RCC 7860 (cell line): ENCODE results near the gene PRLH.

Source experiments
- DNase-seq: peaks from one replicate; pipeline ENCODE4 v3.0.0-alpha.2; 2015; ENCODE audit warnings: low spot score
- FAIRE-seq: peaks from 2 replicates; lab custom pipeline; 2012; peaks lifted over from hg19 to GRCh38; lab: Jason Lieb, UNC

PRLH gene

DNA sequence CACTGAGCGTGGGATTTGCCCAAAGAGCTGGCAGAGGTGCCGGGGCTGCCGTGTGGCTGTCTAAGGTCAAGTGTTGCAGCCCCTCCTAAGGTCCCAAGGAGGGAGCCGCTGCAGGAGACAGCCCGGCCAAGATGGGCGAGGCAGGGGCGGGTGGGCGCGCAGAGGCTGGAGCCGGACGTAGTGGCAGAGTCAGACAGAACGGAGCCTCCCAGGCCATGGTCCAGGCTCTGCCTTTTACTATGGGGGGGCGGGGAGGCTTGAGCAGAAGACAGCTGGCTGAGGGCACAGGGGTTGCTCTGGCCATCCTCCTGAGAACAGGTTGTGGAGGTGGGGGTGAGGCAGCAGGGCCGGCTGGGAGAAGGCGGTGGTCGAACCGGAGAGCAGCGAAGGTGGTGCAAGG is 27.5 kb upstream of the PRLH start:
- no peak for DNase-seq
- no peak for FAIRE-seq

DNA sequence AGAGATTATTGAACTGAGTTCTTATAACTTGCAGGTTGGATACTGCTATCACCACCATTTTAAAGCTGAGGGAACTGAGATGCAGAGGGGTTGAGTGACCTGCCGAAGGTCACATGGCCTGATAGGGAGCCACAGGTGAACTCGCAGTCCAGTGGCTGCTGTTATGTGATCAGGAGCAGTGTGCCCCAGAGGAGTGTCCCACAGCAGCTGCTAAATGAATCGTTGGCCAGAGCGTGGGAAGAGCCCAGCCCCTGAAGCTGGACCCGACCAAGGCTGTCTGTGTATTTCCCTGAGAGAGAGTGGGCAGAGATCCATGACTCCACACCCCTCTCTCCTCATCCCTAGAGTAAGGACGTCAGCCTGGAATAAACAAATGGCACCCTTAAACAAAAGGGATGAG is 26.7 kb upstream of the PRLH start:
- FAIRE-seq, result no peak
- no peak for DNase-seq

DNA sequence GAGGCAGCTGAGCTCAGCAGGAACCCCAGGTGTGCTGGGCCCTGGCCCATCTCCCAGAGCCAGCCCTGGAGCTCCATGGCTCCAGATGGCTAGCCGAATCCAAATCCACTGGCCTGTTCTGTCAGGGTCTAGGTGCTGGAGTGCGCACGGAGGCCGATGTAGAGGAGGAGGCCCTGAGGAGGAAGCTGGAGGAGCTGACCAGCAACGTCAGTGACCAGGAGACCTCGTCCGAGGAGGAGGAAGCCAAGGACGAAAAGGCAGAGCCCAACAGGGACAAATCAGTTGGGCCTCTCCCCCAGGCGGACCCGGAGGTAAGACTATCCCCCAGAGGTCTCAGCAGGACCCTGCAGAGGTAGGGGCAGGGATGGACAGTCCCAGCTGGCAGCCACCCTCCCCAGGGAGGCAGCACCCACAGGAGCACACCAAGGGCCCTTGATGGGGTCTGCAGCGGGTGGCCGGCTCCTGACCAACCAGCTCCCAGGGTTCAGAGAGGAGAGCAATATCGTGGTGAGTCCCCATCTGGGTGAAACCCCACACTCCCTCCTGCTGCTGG is 26.1 kb upstream of the PRLH start:
- FAIRE-seq (no peak), DNase-seq (no peak)

DNA sequence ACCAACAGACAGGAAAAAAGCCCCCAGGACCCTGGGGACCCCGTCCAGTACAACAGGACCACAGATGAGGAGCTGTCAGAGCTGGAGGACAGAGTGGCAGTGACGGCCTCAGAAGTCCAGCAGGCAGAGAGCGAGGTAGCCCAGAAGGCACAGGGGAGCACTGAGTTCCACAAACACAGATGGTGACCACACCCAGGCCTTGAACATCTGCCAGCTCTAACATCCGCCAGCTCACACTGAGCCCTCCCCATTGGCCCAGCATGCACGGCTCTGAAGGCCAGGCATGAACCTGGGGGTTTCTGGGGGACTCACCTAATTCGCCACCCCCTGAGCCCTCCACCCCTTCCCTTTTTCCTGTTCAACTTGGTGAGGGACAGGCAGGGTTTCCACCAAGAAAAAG is 25.6 kb upstream of the PRLH start:
- DNase-seq (no peak), FAIRE-seq (no peak)

DNA sequence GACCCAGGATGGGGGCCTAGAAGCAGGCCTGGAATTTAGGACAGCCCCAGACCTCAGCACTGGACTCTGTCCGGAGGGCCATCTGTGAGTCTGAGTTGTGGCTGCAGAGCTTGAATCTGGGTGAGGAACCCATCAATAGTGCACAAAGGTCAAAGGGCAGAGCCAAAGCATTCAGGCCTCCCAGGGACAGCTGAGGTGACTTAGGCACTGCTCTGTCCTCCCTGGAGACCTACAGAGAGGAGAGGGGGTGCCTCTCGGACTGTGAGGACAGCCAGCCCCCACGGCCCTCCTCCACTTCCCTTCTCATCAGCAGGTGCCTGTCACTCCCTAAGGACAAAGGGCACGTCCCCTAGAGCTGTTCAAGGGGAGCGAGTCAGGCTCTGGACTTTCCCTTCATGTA is 25.1 kb upstream of the PRLH start:
- FAIRE-seq (no peak), DNase-seq (no peak)

DNA sequence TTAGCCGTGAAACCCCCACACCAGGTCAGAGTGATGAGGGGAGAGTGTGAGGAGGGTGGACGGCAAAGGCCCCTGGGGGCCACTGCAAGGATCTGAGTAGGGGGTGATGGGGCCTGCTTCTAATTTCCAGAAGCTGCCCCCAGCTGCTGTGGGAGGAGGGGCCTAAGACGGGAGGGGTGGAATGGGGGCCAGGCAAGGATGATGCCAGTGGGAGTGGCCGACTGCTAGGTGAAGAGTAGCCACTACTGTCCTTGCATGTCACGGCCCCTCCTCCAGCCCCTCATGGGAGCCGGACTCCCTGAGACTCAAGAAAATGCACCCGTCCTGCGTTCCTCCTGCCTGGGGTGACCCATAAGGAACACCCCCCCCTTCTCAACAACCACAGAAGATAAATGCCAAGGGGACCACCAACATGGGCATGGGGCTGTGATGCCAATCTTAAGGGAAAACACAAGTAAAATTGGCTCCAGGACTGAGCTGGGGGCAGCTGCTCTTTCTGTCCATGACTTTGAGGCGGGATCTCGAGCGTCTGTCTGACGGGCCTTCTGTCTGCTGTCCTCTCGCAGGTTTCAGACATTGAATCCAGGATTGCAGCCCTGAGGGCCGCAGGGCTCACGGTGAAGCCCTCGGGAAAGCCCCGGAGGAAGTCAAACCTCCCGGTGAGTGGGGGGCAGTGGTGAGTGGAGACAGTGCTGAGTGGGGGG is 24.2 kb upstream of the PRLH start:
- no peak for DNase-seq
- FAIRE-seq, result no peak

DNA sequence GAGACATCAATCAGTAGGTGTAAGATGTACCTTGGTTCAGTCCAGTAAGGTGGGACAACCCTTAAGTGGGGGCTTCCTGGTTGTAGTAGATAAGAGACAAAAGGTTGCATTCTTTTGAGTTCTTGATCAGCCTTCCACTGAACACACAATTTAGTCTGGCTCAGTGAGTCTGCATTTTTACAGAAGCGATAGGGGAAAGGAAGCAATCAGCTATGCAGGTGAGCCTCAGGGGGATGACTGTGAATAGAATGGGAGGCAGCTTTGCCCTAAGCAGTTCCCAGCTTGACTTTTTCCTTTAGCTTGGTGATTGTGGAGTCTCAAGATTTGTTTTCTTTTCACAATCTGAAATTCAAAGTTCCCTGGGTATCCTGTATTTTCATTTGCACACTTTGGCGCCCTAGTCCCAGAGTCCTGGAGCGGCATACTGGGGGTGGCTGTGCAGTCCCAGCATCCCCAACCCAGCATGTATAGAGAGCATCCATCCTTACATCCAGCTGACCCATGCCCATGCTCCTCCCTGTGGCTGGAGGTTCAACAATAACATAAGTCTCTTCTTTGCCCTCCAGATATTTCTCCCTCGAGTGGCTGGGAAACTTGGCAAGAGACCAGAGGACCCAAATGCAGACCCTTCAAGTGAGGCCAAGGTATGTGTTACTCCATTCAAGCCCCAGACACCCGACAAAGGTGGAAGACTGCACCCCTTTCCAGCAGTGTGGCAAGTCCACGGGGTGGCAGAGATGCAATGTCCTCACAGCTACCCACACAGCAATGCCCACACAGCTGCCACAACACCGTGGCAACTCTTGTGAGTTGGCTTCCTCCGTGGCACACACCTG is 20.1 kb upstream of the PRLH start:
- DNase-seq, result no peak
- FAIRE-seq, result no peak

DNA sequence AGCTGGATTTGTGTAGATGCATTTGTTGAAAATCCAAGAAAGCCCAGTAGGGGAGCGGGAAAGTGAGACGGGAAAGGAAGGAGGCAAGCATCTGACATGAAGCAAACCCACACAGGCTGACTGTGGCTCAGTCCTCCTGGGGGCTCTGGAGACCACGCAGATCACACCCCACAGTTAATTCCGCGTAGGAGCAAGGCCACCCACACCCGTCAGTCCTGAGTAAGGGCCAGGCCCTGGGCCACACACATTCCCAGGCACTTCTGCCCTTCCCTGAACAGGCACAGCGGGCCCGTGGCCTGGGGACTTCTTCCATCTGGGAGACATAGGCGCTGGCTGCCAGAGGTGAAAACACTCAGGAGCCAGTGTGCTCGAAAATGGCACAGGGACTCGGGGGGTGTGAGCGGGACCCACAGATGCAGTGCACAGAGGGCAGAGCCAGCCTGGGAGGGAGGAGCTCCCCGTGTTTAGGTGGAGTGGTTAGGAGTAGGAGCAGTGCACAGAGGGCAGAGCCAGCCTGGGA is 19.4 kb upstream of the PRLH start:
- DNase-seq, result no peak
- no peak for FAIRE-seq

DNA sequence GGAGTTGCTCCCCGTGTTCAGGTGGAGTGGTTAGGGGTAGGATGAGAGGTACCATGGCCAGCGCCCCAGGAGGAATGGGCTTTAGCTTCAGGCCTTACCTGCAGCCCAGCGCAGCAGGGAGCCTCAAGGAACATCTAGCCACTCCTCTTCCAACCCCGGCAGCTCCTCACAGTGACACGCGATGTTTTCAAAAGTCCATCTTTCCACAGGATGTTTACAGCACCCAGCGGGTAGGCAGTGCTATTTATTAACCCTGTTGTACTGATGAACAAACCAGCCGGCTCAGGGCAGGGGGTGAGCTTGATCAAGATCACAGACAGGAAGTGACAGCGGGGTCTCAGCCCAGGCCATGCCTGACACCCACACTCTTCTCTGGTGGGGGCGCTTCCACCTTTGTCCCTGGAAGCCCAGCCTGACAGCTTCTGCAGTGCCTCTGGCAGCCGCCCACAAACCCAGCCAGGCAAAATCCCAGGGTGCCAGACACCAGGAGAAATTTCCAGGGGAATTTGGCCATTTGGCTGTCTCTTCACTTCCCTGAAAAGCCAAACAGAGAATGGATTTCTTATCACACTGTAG is 18.4 kb upstream of the PRLH start:
- FAIRE-seq, result no peak
- DNase-seq, result no peak

DNA sequence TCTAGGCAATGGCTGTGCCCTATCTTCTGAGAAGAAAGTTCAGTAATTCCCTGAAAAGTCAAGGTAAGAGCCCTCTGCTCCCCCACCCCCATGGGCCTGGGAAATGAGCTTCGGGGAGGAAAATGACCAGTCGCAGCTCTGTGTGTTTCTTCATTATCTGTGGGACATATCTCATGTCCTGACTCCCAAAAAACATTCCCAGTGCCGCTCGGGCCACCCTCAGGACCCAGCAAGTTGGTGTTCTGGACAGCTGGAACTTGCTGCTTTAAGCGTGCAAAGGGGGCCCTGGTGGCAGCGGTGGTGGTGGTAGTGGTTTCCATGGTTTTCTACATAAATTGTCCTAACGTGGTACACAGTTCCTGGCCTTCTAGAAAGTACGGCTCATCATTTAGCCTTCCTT is 17.2 kb upstream of the PRLH start:
- DNase-seq (no peak), FAIRE-seq (no peak)

DNA sequence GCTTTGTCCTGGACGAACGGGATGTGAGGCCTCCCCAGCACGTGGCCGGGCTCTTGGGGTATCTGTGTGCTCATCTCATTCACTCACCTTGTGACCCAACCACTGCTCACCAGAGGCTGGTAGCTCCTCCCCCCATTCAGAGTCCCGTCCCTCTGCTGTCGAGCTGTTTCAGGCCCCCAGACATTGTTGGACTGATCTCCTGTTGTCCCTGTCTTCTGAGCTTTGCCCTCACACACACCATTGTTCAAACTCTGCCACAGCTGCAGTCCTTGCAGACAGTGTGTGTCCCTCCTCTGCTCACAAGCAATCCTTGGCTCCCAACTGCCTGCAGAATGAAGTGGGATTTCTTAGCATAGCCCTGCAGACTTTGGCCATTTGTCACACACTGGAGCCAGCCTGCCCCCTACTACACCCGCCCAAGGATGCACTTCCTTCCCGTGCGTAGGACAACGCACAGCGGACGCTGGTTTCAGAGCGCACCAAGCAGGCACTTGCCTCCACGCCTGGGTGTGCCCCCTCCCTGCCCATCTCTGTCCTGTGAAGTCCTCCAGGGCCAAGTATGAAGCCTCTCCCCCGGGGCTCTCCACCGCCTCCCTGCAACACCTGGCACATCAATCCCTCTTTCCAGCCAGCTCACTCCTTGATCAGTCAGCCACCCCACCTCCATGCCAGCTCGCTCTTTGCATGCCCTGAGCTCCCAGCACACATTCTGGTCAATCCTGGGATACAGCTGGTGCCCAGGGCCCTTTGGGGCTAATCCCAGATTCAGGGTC is 16.5 kb upstream of the PRLH start:
- DNase-seq (no peak), FAIRE-seq (no peak)

DNA sequence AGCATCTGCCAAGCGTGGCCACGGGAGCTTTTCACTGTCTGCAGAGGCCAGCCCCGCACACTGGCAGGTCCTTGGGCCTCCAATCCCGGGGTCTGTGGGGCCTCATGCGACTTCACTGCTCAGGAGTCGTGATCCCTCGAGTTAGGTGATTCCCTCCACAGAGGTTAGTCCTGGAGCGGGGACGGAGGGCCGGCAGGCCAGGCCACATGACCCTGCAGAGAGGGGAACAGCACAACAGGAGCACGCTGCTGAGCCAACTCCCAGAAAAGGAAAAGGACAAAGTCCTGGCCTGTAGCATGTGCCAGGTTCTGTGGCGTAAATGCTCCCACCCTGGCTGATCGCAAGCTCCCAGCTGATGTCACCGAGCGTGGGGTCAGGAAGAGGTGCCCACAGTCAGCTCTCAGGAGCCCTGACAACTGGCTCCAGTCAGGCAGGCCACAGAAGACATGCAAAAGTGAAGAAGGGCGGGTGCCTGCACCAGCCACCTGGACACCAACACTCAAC is 15.3 kb upstream of the PRLH start:
- no peak for FAIRE-seq
- DNase-seq, result no peak

DNA sequence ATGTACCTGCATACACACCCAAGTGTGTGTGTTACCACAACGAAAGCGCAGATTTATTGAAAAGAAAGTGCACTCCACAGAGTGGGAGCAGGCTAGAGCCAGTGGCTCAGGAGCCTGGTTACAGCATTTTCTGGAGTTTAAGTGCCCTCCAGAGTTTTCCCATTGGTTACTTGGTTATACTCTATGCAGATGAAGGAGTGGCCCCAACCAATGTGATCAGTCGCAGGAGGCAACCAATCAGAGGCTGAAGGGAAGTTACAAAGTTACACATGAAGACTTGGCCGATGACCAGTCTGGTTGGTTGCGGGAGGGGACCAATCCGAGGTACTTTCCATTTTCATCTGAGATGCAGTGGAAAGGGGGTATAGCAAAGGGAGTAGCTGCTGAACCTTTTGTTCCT is 13.5 kb upstream of the PRLH start:
- no peak for DNase-seq

DNA sequence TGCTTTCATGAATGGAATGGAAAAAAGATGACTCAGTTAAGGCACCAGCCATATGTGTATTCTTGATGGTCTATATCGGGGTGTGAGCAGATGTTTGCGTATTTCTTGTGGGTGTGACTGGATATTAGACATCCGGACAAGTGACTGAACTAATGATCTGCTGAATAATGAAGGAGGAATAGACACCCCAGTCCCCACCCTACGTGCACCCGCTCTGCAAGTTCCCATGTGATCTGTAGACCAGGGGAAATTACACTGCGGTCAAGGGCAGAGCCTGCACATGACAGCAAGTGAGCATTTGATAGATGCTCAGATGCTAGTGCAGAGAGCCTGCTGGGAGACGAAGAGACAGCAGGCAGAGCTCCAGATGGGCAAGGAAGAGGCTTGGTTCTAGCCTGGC is 12.4 kb upstream of the PRLH start:
- DNase-seq (no peak), FAIRE-seq (no peak)

More for the DNA sequence above, 13.5 kb upstream of the PRLH start:
- no peak for FAIRE-seq

DNA sequence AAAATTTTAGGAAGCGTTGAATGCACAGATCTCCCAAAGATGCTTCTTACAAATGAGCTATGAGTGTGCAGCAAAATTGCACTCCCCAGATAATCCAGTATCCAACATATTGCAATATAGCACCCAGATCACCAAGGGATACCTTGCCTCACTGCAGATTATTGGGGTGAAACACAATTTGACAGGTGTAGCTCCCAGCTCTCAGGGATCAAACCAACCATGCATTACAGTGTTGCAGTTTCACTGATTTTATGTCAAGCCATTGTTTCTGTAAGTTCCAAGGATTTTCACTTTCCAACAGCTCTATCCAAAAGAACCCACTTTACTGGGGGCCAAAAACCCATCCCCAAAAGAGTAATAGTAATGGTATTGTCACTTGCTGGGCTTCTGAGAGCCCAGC is 10.8 kb upstream of the PRLH start:
- DNase-seq (no peak), FAIRE-seq (no peak)

DNA sequence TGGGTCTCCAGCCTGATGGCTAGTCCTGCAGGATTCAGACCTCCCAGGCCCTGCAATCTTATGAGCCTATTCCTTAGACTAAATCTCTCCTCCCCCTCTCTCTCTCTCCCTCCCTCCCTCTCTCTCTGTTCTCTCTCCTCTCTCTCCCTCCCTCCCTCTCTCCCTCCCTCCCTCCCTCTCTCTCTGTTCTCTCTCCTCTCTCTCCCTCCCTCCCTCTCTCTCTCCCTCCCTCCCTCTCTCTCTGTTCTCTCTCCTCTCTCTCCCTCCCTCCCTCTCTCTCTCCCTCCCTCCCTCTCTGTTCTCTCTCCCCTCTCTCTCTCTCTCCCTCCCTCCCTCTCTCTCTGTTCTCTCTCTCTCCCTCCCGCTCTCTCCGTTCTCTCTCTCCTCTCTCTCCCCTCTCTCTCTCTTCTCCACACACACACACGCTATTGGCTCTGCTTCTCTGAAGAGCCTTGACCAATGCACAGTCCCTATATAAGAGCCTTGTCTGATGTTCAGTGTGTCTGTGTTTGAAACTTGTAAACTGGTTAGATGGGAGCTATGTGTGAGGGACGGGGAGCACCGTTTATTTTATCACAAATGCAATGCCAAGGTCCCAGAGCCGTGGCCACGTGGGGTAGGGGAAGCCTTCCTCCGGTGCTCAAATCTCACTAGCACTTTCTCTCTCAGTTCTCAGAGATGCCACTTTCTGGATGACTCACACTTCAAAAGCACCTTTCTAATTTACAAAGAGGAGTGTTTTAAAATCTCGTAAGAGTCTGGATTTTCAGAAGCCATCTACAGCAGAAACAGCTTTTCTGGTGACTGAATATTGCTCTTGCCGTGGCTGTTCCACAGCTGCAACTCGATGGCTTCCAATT is 9.4 kb upstream of the PRLH start:
- no peak for FAIRE-seq
- DNase-seq, result no peak

DNA sequence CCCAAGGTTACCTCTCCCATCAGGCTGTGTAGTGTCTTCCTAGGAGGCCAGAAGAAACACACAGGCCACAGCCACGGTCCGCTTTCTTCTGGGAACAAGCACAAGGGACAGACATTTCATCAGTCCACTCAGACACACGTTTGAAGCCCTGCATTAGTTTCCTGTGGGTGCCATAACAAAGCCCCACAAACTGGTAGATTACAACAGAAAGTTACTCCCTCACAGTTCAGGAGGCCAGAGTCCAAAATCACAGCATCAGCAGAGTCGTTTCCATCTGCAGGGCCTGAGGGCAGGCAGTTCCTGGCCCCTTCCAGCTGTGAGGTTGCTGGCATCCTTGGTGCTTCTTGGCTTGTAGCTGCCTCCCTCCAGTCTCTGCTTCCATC is 8.8 kb upstream of the PRLH start:
- no peak for DNase-seq
- no peak for FAIRE-seq

DNA sequence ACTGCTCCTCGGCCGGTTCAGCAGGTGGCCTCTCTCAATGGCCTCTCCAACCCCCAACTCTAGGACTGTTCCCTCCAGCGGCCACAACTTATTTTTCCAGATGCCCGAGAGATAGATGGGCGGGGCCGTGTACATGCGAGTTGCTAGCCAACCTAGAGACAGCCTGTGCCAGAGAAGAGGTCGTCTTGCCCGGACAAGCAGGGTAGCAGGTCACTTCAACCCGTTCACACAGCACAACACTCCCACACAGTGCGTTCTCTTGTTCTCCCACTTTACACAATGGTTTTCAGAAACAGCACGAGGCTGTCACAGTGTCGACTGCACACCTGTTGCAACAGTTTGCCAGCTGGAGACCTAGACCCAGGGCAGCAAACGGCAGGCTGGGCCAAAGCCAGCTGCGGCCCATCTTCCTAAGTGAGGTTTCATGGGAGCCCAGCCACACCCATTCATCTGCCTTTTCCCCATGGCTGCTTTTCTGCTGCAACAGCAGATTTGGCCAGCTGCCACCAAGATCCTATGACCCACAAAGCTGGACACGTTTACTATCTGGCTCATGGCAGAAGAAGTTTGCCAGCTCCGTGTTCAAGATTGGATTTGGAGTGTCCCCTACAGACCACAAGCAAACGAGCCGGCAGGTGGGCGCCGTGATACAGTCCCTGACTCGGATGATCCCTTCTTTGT is 7.3 kb upstream of the PRLH start:
- DNase-seq (peak; percentile 27), FAIRE-seq (no peak)

DNA sequence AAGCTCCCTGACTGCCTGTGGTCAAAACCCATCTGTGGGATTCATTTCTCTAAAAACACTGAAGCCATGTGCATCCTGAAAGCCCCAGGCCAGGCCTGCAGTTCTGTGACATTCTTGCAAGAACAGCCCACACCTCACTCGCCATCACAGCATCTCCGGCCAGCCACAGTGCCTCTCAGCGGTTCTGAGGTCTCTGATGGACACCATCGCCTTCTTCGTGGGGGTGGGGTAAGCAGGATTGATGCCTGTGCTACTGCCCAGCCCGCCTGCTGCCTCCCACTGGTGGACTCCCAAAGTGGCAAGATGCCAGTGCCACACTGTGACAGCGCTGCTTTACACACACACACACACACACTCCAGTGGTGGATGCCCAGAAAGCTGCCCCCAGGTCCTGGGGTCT is 5.2 kb upstream of the PRLH start:
- FAIRE-seq (no peak), DNase-seq (no peak)
